Left ventricle myocardium inferior (tissue), 1 donor: ENCODE measurements around the gene ECEL1. TPM values are rescaled to one million over a fixed set of nuclear protein-coding genes. Genes with fewer than 3 reads are reported as not detected.

Experiments used
- DNase-seq: peaks from one replicate; pipeline ENCODE4 v3.0.0-alpha.2; 2020
- H3K27ac ChIP-seq: fragments of 200-600 bp; replicated peaks from 2 replicates; pipeline ENCODE4 v1.8.0; 2021
- H3K27me3 ChIP-seq: fragments of 200-600 bp; 2 replicates; pipeline ENCODE4 v1.8.0; 2021; ENCODE audit warnings: low read depth
- H3K36me3 ChIP-seq: fragments of 200-600 bp; 2 replicates; pipeline ENCODE4 v1.8.0; 2021
- H3K4me1 ChIP-seq: fragments of 200-600 bp; 2 replicates; pipeline ENCODE4 v1.8.0; 2021
- H3K4me3 ChIP-seq: fragments of 200-600 bp; 2 replicates; pipeline ENCODE4 v1.8.0; 2021; ENCODE audit warnings: mild to moderate bottlenecking, moderate library complexity
- H3K9me3 ChIP-seq: fragments of 200-600 bp; replicated peaks from 2 replicates; pipeline ENCODE4 v1.8.0; 2021
- CTCF ChIP-seq: fragments of 200-600 bp; IDR thresholded peaks from 2 replicates; pipeline ENCODE4 v1.8.0; 2021; ENCODE audit warnings: antibody characterized with exemption, mild to moderate bottlenecking, borderline replicate concordance
- intact Hi-C: fragments of 100-400 bp; cut with micrococcal nuclease; formaldehyde crosslinking; loops from one replicate; pipeline ENCODE4 v1.11.0; 2022
- total RNA-seq: library from RNA; stranded (reverse); fragmentation: NEBNext Ultra II Directional; extraction: Animal tissue kit (Norgen Biotek cat#: 25700); gene quantifications from one replicate; pipeline ENCODE4 v1.2.1, GENCODE V29; 2021
- donor health status: DM: no; HTN: yes; CAD: no; lungs with severe emphysema.

The ECEL1 gene
- total RNA-seq, 1 donor from 2014 or later: not detected

- TF ChIP-seq CTCF: no peak
- H3K27ac ChIP-seq: no peak overlapping the region
- peaks cover 44% of the 10 kb centered on the region for H3K4me1 ChIP-seq
- no peak for DNase-seq
- no peaks in the 10 kb centered on the region for H3K36me3 ChIP-seq
- no peak overlapping the region for H3K4me3 ChIP-seq
- intact Hi-C loops: no loop called here
- no peaks in the 10 kb centered on the region for H3K9me3 ChIP-seq
- peaks cover 70% of the 10 kb centered on the region for H3K27me3 ChIP-seq
Observed at GRCh38 chr2:232524771-232525170, 37.1 kb upstream of the ECEL1 start.

GRCh38 chr2:232523682-232524597, 36.3 kb upstream of the ECEL1 start:
- H3K4me3 ChIP-seq: peak overlapping the region; percentile 64
- no peaks in the 10 kb centered on the region for H3K36me3 ChIP-seq
- peaks cover 78% of the 10 kb centered on the region for H3K27me3 ChIP-seq
- TF ChIP-seq CTCF: peak; percentile 33
- intact Hi-C loops: no loop called here
- no peak overlapping the region for H3K27ac ChIP-seq
- no peaks in the 10 kb centered on the region for H3K9me3 ChIP-seq
- peaks cover 44% of the 10 kb centered on the region for H3K4me1 ChIP-seq
- no peak for DNase-seq

- H3K9me3 ChIP-seq: no peaks in the 10 kb centered on the region
- peaks cover 44% of the 10 kb centered on the region for H3K4me1 ChIP-seq
- peaks cover 84% of the 10 kb centered on the region for H3K27me3 ChIP-seq
- DNase-seq: no peak
- no peak for TF ChIP-seq CTCF
- peak overlapping the region; percentile 64 for H3K4me3 ChIP-seq
- no peak overlapping the region for H3K27ac ChIP-seq
- intact Hi-C loops: no loop called here
- H3K36me3 ChIP-seq: no peaks in the 10 kb centered on the region
Observed at GRCh38 chr2:232523402-232523681, 35.7 kb upstream of the ECEL1 start.

GRCh38 chr2:232522623-232523401, 35.2 kb upstream of the ECEL1 start:
- no peak for TF ChIP-seq CTCF
- H3K27me3 ChIP-seq: peaks cover 90% of the 10 kb centered on the region
- no peak overlapping the region for H3K27ac ChIP-seq
- peaks cover 44% of the 10 kb centered on the region for H3K4me1 ChIP-seq
- H3K4me3 ChIP-seq: peak overlapping the region; percentile 64
- H3K36me3 ChIP-seq: no peaks in the 10 kb centered on the region
- H3K9me3 ChIP-seq: no peaks in the 10 kb centered on the region
- intact Hi-C loops: no loop called here
- no peak for DNase-seq

GRCh38 chr2:232521959-232522622, 34.5 kb upstream of the ECEL1 start:
- DNase-seq: peak; percentile 44
- peak; percentile 90 for TF ChIP-seq CTCF
- H3K36me3 ChIP-seq: no peaks in the 10 kb centered on the region
- no peak overlapping the region for H3K27ac ChIP-seq
- H3K4me3 ChIP-seq: peak overlapping the region; percentile 53
- no peaks in the 10 kb centered on the region for H3K9me3 ChIP-seq
- intact Hi-C loops: no loop called here
- H3K27me3 ChIP-seq: peaks cover 94% of the 10 kb centered on the region
- peaks cover 44% of the 10 kb centered on the region for H3K4me1 ChIP-seq
